ENCODE results near the gene RTBDN.
"Not testable (repeated sequence)": the region's sequence is repeated elsewhere in the genome, so short reads cannot be mapped to it uniquely, and the experiment has no call there.

Gene RTBDN

GRCh38 chr19:12825254-12826131 is 8.9 kb downstream of the RTBDN start:
- DNase-seq (ENCODE audit: low read depth in 2 of 2), result no peak

- no peak for DNase-seq (ENCODE audit: low read depth in 2 of 2)
These were observed 12.6 kb downstream of the RTBDN start for GRCh38 chr19:12821761-12822160.

- not testable (repeated sequence) for DNase-seq (ENCODE audit: low read depth in 2 of 2)
These were observed 16.6 kb downstream of the RTBDN start for GRCh38 chr19:12817810-12818209.

- not testable (repeated sequence) for DNase-seq (ENCODE audit: low read depth in 2 of 2)
These were observed 17.2 kb downstream of the RTBDN start for GRCh38 chr19:12817188-12817587.

GRCh38 chr19:12815088-12815487 is 19.3 kb downstream of the RTBDN start:
- no peak for DNase-seq (ENCODE audit: low read depth in 2 of 2)

- DNase-seq (ENCODE audit: low read depth in 2 of 2), result peak; percentile 64 to 83
These were observed 27.9 kb downstream of the RTBDN start, which contains the start of gene RNASEH2A for GRCh38 chr19:12806242-12807081. TSS of gene RNASEH2A (plus strand) at chr19:12806584. CDS start at chr19:12806674, 90 bp downstream.

GRCh38 chr19:12804051-12804450 is 30.3 kb downstream of the RTBDN start:
- no peak for DNase-seq (ENCODE audit: low read depth in 2 of 2)

GRCh38 chr19:12802267-12803106 is 31.9 kb downstream of the RTBDN start:
- no peak for DNase-seq (ENCODE audit: low read depth in 2 of 2)

- no peak for DNase-seq (ENCODE audit: low read depth in 2 of 2)
These were observed 32.7 kb downstream of the RTBDN start, which contains the start of the genes PRDX2 and THSD8 for GRCh38 chr19:12801466-12802266. TSS of gene PRDX2 (minus strand) at chr19:12801800. CDS start at chr19:12801261, 539 bp downstream. TSS of gene THSD8 (plus strand) at chr19:12802069. CDS start at chr19:12802072, 3 bp downstream.

GRCh38 chr19:12800923-12801465 is 33.4 kb downstream of the RTBDN start:
- DNase-seq (ENCODE audit: low read depth in 2 of 2), result no peak

GRCh38 chr19:12800466-12800770 is 34.0 kb downstream of the RTBDN start:
- no peak for DNase-seq (ENCODE audit: low read depth in 2 of 2)

GRCh38 chr19:12799742-12800465 is 34.5 kb downstream of the RTBDN start:
- no peak for DNase-seq (ENCODE audit: low read depth in 2 of 2)

GRCh38 chr19:12797607-12798006 is 36.8 kb downstream of the RTBDN start:
- DNase-seq (ENCODE audit: low read depth in 2 of 2), result not testable (repeated sequence)

- no peak for DNase-seq (ENCODE audit: low read depth in 2 of 2)
These were observed 37.2 kb downstream of the RTBDN start for GRCh38 chr19:12797141-12797587.

- DNase-seq (ENCODE audit: low read depth in 2 of 2), result peak in 1 of 2 donors; percentile 57
These were observed 38.0 kb downstream of the RTBDN start for GRCh38 chr19:12796146-12797071.

GRCh38 chr19:12794971-12795381 is 39.4 kb downstream of the RTBDN start:
- no peak for DNase-seq (ENCODE audit: low read depth in 2 of 2)

GRCh38 chr19:12794196-12794941 is 40.0 kb downstream of the RTBDN start:
- DNase-seq (ENCODE audit: low read depth in 2 of 2), result no peak

Measured in stimulated activated CD8-positive, alpha-beta memory T cell treated with anti-CD3 and anti-CD28 coated beads, Interleukin-7, amount 100 ng/mL, for 4 hours (primary cell).